ENCODE results near the gene DYNLT2B.

Gene DYNLT2B

DNA sequence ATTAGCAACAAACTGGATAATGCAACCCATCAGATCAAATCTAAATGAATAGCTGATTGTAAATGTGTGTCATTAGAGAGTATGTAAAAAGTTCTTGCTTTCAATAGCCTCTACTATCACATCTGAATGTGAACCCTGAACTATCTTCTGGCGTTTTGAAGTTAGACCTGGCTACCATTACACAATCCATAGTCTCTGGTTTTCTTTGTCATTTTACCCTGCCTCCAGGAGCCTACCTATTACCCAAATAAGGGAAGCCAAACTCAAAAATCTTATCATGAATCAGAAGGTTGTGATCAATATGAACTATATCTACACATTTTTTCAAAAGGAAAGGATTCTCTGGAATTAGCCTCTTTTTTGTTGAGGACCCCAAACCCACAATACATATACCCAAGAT lies 62.3 kb downstream of the DYNLT2B start:
- Histone ChIP-seq H3K27ac (ENCODE audit: low read length) (no peak overlapping the region), H3K27me3 (replicated peaks; ENCODE audit: insufficient read depth, low read length) (no peaks in the 10 kb centered on the region), H3F3A (ENCODE audit: insufficient read depth, low read length) (no peaks in the 10 kb centered on the region), H2AFZ (ENCODE audit: low read length) (no peak overlapping the region), H3K79me2 (ENCODE audit: low read length) (peaks cover 20% of the 10 kb centered on the region), H4K20me1 (ENCODE audit: insufficient read depth, low read length) (no peaks in the 10 kb centered on the region), H3K4me2 (ENCODE audit: low read depth, low read length) (no peak overlapping the region), H3K4me3 (ENCODE audit: low read length) (no peak overlapping the region), H3K9me3 (replicated peaks; ENCODE audit: insufficient read depth, low read length) (no peaks in the 10 kb centered on the region), H3K9ac (ENCODE audit: low read length) (no peak overlapping the region), H3K4me1 (ENCODE audit: low read length) (no peaks in the 10 kb centered on the region), H3K36me3 (replicated peaks; ENCODE audit: insufficient read depth, low read length) (no peaks in the 10 kb centered on the region), H3K9me2 (replicated peaks; ENCODE audit: insufficient read depth, low read length) (no peaks in the 10 kb centered on the region)
- no peak for DNase-seq
- no peak for TF ChIP-seq EZH2phosphoT487 (IDR thresholded peaks at IDR 0.05; ENCODE audit: low read length)
- no peak for TF ChIP-seq EZH2 (optimal IDR thresholded peaks at IDR 0.05; ENCODE audit: low read depth, low read length)
- TF ChIP-seq CTCF (IDR thresholded peaks at IDR 0.05; ENCODE audit: low read length): no peak

- Histone ChIP-seq H3K4me2 (ENCODE audit: low read depth, low read length) (no peak overlapping the region), H3K9me2 (replicated peaks; ENCODE audit: insufficient read depth, low read length) (no peaks in the 10 kb centered on the region), H2AFZ (ENCODE audit: low read length) (no peak overlapping the region), H4K20me1 (ENCODE audit: insufficient read depth, low read length) (no peaks in the 10 kb centered on the region), H3K79me2 (ENCODE audit: low read length) (0 out of 2 replicates have a peak, but pooled peaks cover 11% of the 10 kb centered on the region), H3F3A (ENCODE audit: insufficient read depth, low read length) (no peaks in the 10 kb centered on the region), H3K9ac (ENCODE audit: low read length) (no peak overlapping the region), H3K36me3 (replicated peaks; ENCODE audit: insufficient read depth, low read length) (no peaks in the 10 kb centered on the region), H3K27me3 (replicated peaks; ENCODE audit: insufficient read depth, low read length) (no peaks in the 10 kb centered on the region), H3K4me1 (ENCODE audit: low read length) (no peaks in the 10 kb centered on the region), H3K27ac (ENCODE audit: low read length) (no peak overlapping the region), H3K9me3 (replicated peaks; ENCODE audit: insufficient read depth, low read length) (no peaks in the 10 kb centered on the region), H3K4me3 (ENCODE audit: low read length) (no peak overlapping the region)
- no peak for TF ChIP-seq CTCF (IDR thresholded peaks at IDR 0.05; ENCODE audit: low read length)
- TF ChIP-seq EZH2 (optimal IDR thresholded peaks at IDR 0.05; ENCODE audit: low read depth, low read length): no peak
- no peak for TF ChIP-seq EZH2phosphoT487 (IDR thresholded peaks at IDR 0.05; ENCODE audit: low read length)
- no peak for DNase-seq
Measured at GRCh38 chr3:196254376-196255283, 63.4 kb downstream of the DYNLT2B start.

GRCh38 chr3:196251918-196252317 lies 66.1 kb downstream of the DYNLT2B start:
- Histone ChIP-seq H3K27me3 (replicated peaks; ENCODE audit: insufficient read depth, low read length) (no peaks in the 10 kb centered on the region), H3K36me3 (replicated peaks; ENCODE audit: insufficient read depth, low read length) (no peaks in the 10 kb centered on the region), H3K4me1 (ENCODE audit: low read length) (no peaks in the 10 kb centered on the region), H2AFZ (ENCODE audit: low read length) (no peak overlapping the region), H3K9me2 (replicated peaks; ENCODE audit: insufficient read depth, low read length) (no peaks in the 10 kb centered on the region), H3K9ac (ENCODE audit: low read length) (no peak overlapping the region), H4K20me1 (ENCODE audit: insufficient read depth, low read length) (no peaks in the 10 kb centered on the region), H3K4me3 (ENCODE audit: low read length) (no peak overlapping the region), H3K4me2 (ENCODE audit: low read depth, low read length) (no peak overlapping the region), H3K9me3 (replicated peaks; ENCODE audit: insufficient read depth, low read length) (no peaks in the 10 kb centered on the region), H3F3A (ENCODE audit: insufficient read depth, low read length) (no peaks in the 10 kb centered on the region), H3K79me2 (ENCODE audit: low read length) (0 out of 2 replicates have a peak, but pooled peaks cover 4% of the 10 kb centered on the region), H3K27ac (ENCODE audit: low read length) (no peak overlapping the region)
- TF ChIP-seq EZH2phosphoT487 (IDR thresholded peaks at IDR 0.05; ENCODE audit: low read length): no peak
- TF ChIP-seq CTCF (IDR thresholded peaks at IDR 0.05; ENCODE audit: low read length): no peak
- no peak for TF ChIP-seq EZH2 (optimal IDR thresholded peaks at IDR 0.05; ENCODE audit: low read depth, low read length)
- DNase-seq: no peak

All from MM.1S (cell line).